ENCODE results near the gene ARMH3.
"Not testable (repeated sequence)": the region's sequence is repeated elsewhere in the genome, so short reads cannot be mapped to it uniquely, and the experiment has no call there.

Gene ARMH3

GRCh38 chr10:102046095-102046494 lies 9.9 kb downstream of the ARMH3 start:
- no peak for DNase-seq (ENCODE audit: low read depth)

DNA sequence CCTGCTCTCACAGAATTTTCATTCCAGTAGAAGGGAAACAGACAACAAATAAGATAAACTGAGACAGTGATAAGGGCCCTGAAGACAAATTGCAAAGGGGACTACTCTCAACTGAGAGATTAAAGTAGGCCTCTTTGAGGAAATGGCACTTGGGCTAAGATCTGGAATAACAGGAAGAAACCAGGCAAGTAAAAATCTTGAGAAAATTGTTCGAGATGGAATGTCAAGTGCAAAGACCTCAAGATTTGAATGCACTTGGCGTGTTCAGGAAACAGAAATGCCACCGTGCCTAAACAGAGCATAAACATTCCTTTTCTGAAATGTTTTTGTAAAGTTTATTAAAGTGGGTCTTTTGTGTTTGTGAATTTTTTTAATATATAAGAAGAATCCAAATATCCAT lies 10.7 kb downstream of the ARMH3 start:
- DNase-seq (ENCODE audit: low read depth), result no peak

- DNase-seq (ENCODE audit: low read depth), result no peak
Measured at GRCh38 chr10:102040305-102041050, 15.5 kb downstream of the ARMH3 start.

GRCh38 chr10:102038410-102038809 lies 17.6 kb downstream of the ARMH3 start:
- no peak for DNase-seq (ENCODE audit: low read depth)

DNA sequence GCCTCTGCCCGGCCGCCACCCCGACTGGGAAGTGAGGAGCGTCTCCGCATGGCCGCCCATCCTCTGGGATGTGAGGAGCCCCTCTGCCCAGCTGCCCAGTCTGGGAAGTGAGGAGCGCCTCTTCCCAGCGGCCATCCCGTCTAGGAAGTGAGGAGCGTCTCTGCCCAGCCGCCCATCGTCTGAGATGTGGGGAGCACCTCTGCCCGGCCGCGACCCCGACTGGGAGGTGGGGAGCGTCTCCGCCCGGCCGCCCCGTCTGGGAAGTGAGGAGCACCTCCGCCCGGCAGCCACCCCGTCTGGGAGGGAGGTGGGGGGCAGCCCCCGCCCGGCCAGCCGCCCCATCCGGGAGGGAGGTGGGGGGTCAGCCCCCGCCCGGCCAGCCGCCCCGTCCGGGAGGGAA lies 20.2 kb downstream of the ARMH3 start:
- not testable (repeated sequence) for DNase-seq (ENCODE audit: low read depth)

- no peak for DNase-seq (ENCODE audit: low read depth)
Measured at GRCh38 chr10:102033787-102034186, 22.2 kb downstream of the ARMH3 start.

GRCh38 chr10:102027261-102027660 lies 28.7 kb downstream of the ARMH3 start:
- no peak for DNase-seq (ENCODE audit: low read depth)

DNA sequence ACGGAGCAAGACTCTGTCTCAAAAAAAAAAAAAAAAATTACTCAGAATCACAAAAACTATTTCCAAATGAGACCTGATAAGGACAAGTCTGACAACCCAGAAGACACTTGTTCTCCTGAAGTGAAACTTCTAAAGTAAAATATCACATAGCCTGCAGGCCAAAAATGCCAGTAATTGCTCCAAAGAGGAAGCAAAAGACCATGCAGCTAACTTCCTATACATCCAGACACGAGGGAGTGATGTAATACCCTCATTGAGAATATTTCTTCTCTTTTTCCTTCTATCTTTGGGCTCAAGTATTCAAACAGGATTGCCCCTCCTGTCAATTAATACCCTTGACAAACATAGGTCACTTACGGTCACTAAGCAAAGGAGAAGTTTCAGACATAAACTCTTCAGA lies 31.2 kb downstream of the ARMH3 start:
- DNase-seq (ENCODE audit: low read depth), result no peak

GRCh38 chr10:102020938-102021337 lies 35.0 kb downstream of the ARMH3 start:
- DNase-seq (ENCODE audit: low read depth), result no peak

DNA sequence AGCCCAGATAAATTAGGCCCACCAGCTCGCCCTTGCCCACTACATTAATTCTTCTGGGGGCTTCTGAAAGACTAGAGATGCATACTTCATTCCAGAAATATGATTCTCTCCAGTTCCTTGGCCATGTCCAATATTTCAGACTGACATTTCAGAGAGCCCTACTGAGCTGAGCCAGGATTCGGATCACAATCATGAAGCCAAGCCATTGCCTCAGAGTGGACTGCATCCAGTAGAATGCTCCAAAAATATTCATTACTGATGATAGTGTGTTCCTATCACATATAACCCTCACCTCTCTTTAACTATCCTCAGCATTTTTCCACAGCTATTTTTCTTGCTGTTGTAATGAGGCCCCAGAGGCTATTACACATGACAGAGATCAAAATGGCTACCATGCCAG lies 38.7 kb downstream of the ARMH3 start:
- no peak for DNase-seq (ENCODE audit: low read depth)

DNA sequence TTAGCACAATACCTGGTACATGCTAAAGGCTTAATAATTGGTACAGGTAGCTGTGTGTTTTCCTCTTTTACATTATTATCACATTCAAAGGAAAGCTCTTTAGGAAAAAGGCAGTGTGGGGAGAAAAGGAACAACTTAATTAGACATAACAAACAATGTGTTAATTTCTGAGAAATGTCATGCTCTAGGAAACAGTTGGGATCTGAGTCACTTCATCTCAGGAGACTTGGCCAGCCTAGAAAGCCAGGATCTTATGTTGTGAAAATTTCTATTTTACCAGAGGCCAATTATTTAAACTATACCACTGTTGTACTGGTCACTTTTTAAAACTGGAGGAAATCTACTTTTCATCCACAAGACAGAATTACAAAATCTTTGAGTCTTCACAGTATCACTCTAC lies 39.6 kb downstream of the ARMH3 start:
- no peak for DNase-seq (ENCODE audit: low read depth)

DNA sequence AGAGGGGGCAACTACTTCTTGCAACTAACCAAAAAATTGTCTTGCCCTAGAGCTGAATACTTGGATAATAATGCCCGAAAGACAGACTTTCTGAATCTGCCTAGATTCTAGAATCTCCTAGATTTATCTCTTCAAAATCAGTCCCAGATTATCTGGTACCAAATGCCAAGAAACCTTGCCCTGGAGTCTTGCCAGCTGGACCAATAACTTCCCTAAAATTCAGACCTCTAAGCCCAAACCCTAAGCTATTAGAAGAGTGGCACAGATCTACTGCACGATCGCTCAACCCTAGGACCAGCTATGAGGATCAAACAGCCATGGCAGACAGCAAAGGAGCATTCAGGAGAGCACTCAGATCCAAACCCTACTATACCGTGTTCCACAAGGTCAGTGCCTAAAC lies 45.0 kb downstream of the ARMH3 start:
- no peak for DNase-seq (ENCODE audit: low read depth)

GRCh38 chr10:102009801-102010425 lies 46.1 kb downstream of the ARMH3 start:
- peak; percentile 14 for DNase-seq (ENCODE audit: low read depth)

DNA sequence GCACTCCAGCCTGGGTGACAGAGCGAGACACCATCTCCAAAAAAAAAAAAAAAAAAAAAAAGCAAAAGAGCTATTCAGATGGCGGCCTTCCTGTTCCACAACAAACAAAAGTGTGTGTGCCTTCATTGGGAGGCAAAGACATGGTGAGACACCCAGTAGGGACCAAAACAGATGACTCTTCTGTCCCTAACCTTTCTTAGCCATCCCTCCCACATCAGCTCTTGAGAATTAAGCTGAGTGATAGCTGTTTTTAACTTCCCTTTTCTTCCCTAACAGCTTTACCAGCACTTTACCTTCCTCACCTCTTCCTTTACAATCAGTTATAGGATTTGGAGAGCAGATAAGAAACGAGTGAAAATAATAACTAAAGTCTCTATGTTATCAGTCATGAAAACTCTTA lies 48.2 kb downstream of the ARMH3 start:
- DNase-seq (ENCODE audit: low read depth), result no peak

- DNase-seq (ENCODE audit: low read depth), result not testable (repeated sequence)
Measured at GRCh38 chr10:102007031-102007430, 48.9 kb downstream of the ARMH3 start.

- DNase-seq (ENCODE audit: low read depth), result no peak
Measured at GRCh38 chr10:102004376-102004775, 51.6 kb downstream of the ARMH3 start.

- DNase-seq (ENCODE audit: low read depth), result no peak
Measured at GRCh38 chr10:102003541-102003940, 52.4 kb downstream of the ARMH3 start.

GRCh38 chr10:102001435-102002068 lies 54.4 kb downstream of the ARMH3 start:
- DNase-seq (ENCODE audit: low read depth), result no peak

DNA sequence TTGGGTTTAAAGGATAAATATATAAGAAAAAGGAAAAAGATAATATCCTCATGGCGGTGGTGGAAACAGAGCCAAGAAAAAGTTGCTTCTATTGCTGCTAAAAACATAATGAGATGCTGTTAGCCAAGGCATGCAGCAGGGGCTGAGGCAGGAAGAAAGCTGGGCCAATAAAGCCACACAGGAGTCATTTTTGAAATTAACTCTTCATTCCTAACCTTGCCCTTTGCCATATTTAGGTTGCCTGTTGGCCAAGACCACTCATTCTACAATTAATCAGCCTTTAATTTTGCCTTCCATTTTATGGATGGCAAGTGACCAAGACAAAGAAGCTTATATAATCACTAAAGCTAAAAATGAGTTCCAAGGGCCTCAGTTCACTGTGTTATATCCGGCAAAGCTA lies 58.2 kb downstream of the ARMH3 start:
- no peak for DNase-seq (ENCODE audit: low read depth)

- DNase-seq (ENCODE audit: low read depth), result no peak
Measured at GRCh38 chr10:101995451-101996063, 60.4 kb downstream of the ARMH3 start.

DNA sequence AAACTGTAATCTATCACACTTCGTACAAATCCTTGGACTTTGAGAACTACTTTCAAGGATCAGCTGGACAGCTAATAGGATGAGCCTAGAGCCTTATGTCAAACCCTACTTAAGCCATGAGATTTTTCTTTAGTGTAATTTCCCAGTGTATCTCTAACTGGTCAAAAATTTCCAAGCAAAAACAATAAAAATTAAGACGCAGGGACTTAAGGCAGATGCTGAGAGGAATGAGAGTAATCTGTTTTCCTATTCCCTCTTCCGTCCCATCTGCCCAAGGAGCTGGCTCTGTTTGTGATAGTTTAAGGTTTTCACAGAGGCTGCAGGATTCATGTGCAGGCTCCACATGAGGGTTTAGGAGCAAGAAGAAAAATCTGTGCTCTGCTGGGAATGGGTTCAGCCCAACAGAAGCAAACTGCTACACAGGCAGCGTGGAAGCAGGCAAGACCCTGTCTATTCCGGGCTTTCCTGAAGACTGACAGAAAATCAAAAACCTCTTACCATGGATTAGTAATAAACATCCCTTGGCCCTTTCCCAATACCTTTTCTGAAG lies 62.2 kb downstream of the ARMH3 start:
- no peak for DNase-seq (ENCODE audit: low read depth)

GRCh38 chr10:101993221-101993620 lies 62.8 kb downstream of the ARMH3 start:
- DNase-seq (ENCODE audit: low read depth), result no peak

- DNase-seq (ENCODE audit: low read depth), result no peak
Measured at GRCh38 chr10:101987136-101987535, 68.8 kb downstream of the ARMH3 start.

All from stimulated activated CD8-positive, alpha-beta memory T cell treated with anti-CD3 and anti-CD28 coated beads, Interleukin-12 subunit alpha, Interleukin-12 subunit beta, amount 100 ng/mL, for 1 hour (primary cell).